Measurements from ENCODE around the gene ALDH3A2. TPM values are rescaled to one million over a fixed set of nuclear protein-coding genes. Genes with fewer than 3 reads are reported as not detected.
A peak's percentile ranks its signal among the peaks of the same experiment; 100 is the strongest.

Gene ALDH3A2
- total RNA-seq, 2 donors from 2014 or later = 26.9 to 60.1 TPM

- peaks cover 13% of the 10 kb centered on the region for H3K36me3 Mint-ChIP-seq (ENCODE audit: low read depth)
- peak overlapping the region; percentile 66 for H3K9ac ChIP-seq (ENCODE audit: extremely low read depth, low read length, poor library complexity, severe bottlenecking)
- H3K27me3 Mint-ChIP-seq (ENCODE audit: insufficient read depth) = peaks cover 27% of the 10 kb centered on the region
- H3K27ac Mint-ChIP-seq = peak overlapping the region; percentile 91
- H3K4me1 ChIP-seq (ENCODE audit: control insufficient read depth, insufficient read depth, low read length) = peaks cover 4% of the 10 kb centered on the region
- H3K9me3 Mint-ChIP-seq = peaks cover 7% of the 10 kb centered on the region
- peak overlapping the region; percentile 99 for H3K4me3 ChIP-seq (ENCODE audit: low read length)
- H3K27ac ChIP-seq (ENCODE audit: low read depth, low read length) = peak overlapping the region; percentile 33
- no peaks in the 10 kb centered on the region for H3K27me3 ChIP-seq (ENCODE audit: control insufficient read depth, insufficient read depth, low read length, poor library complexity, severe bottlenecking)
- H3K4me1 Mint-ChIP-seq = peaks cover 41% of the 10 kb centered on the region
- TF ChIP-seq, protein P1, sequence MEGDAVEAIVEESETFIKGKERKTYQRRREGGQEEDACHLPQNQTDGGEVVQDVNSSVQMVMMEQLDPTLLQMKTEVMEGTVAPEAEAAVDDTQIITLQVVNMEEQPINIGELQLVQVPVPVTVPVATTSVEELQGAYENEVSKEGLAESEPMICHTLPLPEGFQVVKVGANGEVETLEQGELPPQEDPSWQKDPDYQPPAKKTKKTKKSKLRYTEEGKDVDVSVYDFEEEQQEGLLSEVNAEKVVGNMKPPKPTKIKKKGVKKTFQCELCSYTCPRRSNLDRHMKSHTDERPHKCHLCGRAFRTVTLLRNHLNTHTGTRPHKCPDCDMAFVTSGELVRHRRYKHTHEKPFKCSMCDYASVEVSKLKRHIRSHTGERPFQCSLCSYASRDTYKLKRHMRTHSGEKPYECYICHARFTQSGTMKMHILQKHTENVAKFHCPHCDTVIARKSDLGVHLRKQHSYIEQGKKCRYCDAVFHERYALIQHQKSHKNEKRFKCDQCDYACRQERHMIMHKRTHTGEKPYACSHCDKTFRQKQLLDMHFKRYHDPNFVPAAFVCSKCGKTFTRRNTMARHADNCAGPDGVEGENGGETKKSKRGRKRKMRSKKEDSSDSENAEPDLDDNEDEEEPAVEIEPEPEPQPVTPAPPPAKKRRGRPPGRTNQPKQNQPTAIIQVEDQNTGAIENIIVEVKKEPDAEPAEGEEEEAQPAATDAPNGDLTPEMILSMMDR (conservative IDR thresholded peaks at IDR 0.05) = no peak
- peak overlapping the region; percentile 71 for H3K4me3 Mint-ChIP-seq
- peaks cover 12% of the 10 kb centered on the region for H3K36me3 ChIP-seq (ENCODE audit: control insufficient read depth, insufficient read depth, low read length)
- 0 to 4% methylated on average over 20 to 36 of the region's 37 CpGs for WGBS, 2 experiments (ENCODE audit: insufficient coverage in 1 of 2, insufficient read length in 1 of 2)
- peak; percentile 92 for DNase-seq
- H3K9me3 ChIP-seq (ENCODE audit: control insufficient read depth, low read length) = peaks cover 8% of the 10 kb centered on the region
These were observed 665 bp upstream of the ALDH3A2 start for GRCh38 chr17:19647697-19648474.

GRCh38 chr17:19649274-19649541 is 657 bp downstream of the ALDH3A2 start:
- Histone ChIP-seq H3K27ac (ENCODE audit: low read depth, low read length) (no peak overlapping the region), H3K4me3 (ENCODE audit: low read length) (peak overlapping the region; percentile 99), H3K9ac (ENCODE audit: extremely low read depth, low read length, poor library complexity, severe bottlenecking) (peak overlapping the region; percentile 66), H3K9me3 (ENCODE audit: control insufficient read depth, low read length) (peaks cover 20% of the 10 kb centered on the region), H3K36me3 (ENCODE audit: control insufficient read depth, insufficient read depth, low read length) (peaks cover 25% of the 10 kb centered on the region), H3K4me1 (ENCODE audit: control insufficient read depth, insufficient read depth, low read length) (peaks cover 4% of the 10 kb centered on the region), H3K27me3 (ENCODE audit: control insufficient read depth, insufficient read depth, low read length, poor library complexity, severe bottlenecking) (no peaks in the 10 kb centered on the region)
- Mint-ChIP-seq H3K4me3 (peak overlapping the region; percentile 71), H3K36me3 (ENCODE audit: low read depth) (peaks cover 25% of the 10 kb centered on the region), H3K9me3 (peaks cover 19% of the 10 kb centered on the region), H3K27me3 (ENCODE audit: insufficient read depth) (peaks cover 22% of the 10 kb centered on the region), H3K4me1 (peaks cover 35% of the 10 kb centered on the region), H3K27ac (peak overlapping the region; percentile 91)
- TF ChIP-seq, protein P1 (conservative IDR thresholded peaks at IDR 0.05) = no peak
- no peak for DNase-seq
- WGBS, 2 experiments (ENCODE audit: insufficient coverage in 1 of 2, insufficient read length in 1 of 2) = 0% methylated on average over 2 of the region's 2 CpGs

DNA sequence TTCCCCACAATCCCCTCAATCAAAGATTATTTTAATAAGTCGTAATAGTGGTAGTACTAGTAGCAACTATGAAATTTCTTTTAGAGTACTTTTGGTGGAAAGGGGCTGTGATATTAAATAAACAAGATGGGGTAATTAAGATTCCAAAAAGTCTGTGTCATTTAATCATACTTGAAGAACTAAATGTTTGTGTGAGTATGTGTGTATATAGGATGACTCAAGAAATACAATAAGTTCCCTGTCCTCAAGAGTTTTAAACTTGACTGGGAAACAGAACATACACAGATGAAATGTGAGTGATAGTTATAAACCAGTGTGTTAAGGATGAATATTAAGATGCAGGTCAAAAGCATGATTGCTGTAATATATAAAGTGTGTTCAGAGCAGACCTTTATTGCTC is 2.3 kb downstream of the ALDH3A2 start:
- H3K4me1 Mint-ChIP-seq = peaks cover 27% of the 10 kb centered on the region
- TF ChIP-seq, protein P1 (conservative IDR thresholded peaks at IDR 0.05) = no peak
- Histone ChIP-seq H3K27me3 (ENCODE audit: control insufficient read depth, insufficient read depth, low read length, poor library complexity, severe bottlenecking) (no peaks in the 10 kb centered on the region), H3K4me3 (ENCODE audit: low read length) (peak overlapping the region; percentile 99), H3K4me1 (ENCODE audit: control insufficient read depth, insufficient read depth, low read length) (peaks cover 4% of the 10 kb centered on the region), H3K36me3 (ENCODE audit: control insufficient read depth, insufficient read depth, low read length) (peaks cover 39% of the 10 kb centered on the region), H3K9ac (ENCODE audit: extremely low read depth, low read length, poor library complexity, severe bottlenecking) (no peak overlapping the region), H3K27ac (ENCODE audit: low read depth, low read length) (no peak overlapping the region), H3K9me3 (ENCODE audit: control insufficient read depth, low read length) (peaks cover 34% of the 10 kb centered on the region)
- H3K27ac Mint-ChIP-seq = no peak overlapping the region
- DNase-seq = no peak
- H3K36me3 Mint-ChIP-seq (ENCODE audit: low read depth) = peaks cover 39% of the 10 kb centered on the region
- H3K4me3 Mint-ChIP-seq = peak overlapping the region; percentile 71
- 89% methylated on average over 1 of the region's 1 CpG; no CpG with 5 or more reads in 1 of the 2 experiments for WGBS, 2 experiments (ENCODE audit: insufficient coverage in 1 of 2, insufficient read length in 1 of 2)
- H3K9me3 Mint-ChIP-seq = peaks cover 30% of the 10 kb centered on the region
- H3K27me3 Mint-ChIP-seq (ENCODE audit: insufficient read depth) = peaks cover 7% of the 10 kb centered on the region
